H54 (cell line): ENCODE measurements around the gene NFKB1.
A peak's percentile ranks its signal among the peaks of the same experiment; 100 is the strongest.
"Not testable (repeated sequence)": the region's sequence is repeated elsewhere in the genome, so short reads cannot be mapped to it uniquely, and the experiment has no call there.

Experiments used
- DNase-seq: peaks from one replicate; pipeline ENCODE4 v3.0.0; 2011; ENCODE audit warnings: low spot score, mixed read lengths; ENCODE audit not compliant: insufficient read length
- FAIRE-seq: peaks from 3 replicates; lab custom pipeline; 2011; peaks lifted over from hg19 to GRCh38; lab: Jason Lieb, UNC
- POLR2A ChIP-seq: IDR thresholded peaks from 2 replicates; pipeline ENCODE4 v1.6.1; 2011; ENCODE audit warnings: low read depth, mild to moderate bottlenecking, low read length

NFKB1 gene

GRCh38 chr4:102500696-102501446 lies at the start of gene NFKB1:
TSS of gene NFKB1 (plus strand) at chr4:102501359. CDS start at chr4:102525519, 24,160 bp downstream.
- no peak for FAIRE-seq
- peak; percentile 35 for DNase-seq
- TF ChIP-seq POLR2A: no peak; the same call in 1 of the 2 replicates

DNA sequence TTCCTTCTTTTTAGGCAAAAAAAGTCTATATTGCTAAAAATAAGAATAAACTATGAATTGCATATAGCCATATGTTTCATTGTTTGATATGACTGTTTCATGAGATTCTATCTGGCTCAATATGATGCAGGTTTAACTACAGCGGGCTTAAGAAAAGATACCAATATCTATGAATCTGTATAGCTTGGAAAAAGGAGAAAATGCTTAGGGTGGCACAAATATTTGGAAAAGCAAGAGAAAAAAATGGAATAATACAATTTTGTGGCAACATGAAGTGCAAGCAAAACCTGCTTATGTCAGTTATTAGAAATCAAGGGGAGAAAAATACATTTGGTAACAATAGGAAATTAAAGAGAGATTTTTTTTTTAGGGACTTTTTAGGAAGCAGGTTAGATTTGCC lies 48.3 kb upstream of the NFKB1 start:
- TF ChIP-seq POLR2A: no peak
- DNase-seq: no peak
- FAIRE-seq: no peak

- DNase-seq (no peak), FAIRE-seq (no peak)
- TF ChIP-seq POLR2A: no peak
These were observed 47.3 kb upstream of the NFKB1 start for GRCh38 chr4:102453827-102454226.

GRCh38 chr4:102454268-102454667 lies 46.9 kb upstream of the NFKB1 start:
- DNase-seq: no peak
- FAIRE-seq: no peak
- no peak for TF ChIP-seq POLR2A

DNA sequence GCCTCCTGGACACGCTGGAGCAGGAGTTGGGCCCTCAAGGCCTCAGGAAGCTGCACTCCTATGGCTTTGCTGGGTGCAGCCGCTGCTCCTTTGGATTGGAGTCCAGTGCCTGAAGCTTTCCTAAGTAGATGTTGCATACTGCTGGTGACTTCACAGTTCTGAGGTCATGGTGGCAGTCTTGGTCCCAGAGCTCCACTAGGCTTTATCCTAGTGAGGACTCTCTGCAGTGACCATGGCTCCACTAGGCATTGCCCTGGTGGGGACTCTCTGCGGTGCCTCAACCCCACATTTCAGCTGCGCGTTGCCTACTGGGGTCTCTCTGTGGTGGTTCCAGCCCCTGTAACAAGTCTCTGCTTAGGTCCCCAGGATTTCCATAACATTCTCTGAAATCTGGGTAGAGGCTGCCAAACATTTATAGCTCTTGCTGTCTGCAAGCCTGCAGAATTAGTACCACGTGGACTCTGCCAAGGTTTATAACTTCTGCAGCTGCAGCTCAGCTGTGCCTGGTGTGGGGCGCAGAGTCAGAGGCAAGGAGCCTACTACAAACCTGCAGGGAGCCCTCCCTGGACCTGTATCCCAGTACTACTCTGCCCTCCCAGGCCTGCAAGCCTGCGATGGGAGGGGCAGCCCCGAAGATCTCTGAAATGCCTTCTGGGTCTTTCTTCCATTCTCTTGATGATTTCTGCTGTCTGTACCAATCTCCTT lies 46.0 kb upstream of the NFKB1 start:
- DNase-seq (no peak), FAIRE-seq (no peak)
- no peak for TF ChIP-seq POLR2A

DNA sequence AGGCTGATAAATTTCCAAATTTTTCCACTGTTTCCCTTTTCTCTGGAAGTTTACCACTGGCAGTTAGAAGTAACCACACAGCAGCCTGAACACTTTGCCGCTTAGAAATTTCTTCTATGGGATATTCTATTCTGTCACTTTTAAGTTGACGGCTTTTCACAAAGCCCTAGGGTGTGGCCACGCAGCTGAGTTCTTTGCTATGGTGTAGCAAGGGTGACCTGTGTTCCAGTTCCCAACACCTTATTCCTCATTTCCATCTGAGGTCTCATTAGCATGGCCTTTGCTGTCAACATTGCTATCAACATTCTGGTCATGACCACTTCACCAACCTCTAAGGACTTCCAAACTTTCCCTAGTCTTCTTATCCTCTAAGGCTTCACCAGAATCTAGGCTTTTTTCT lies 45.4 kb upstream of the NFKB1 start:
- no peak for DNase-seq
- no peak for FAIRE-seq
- no peak for TF ChIP-seq POLR2A

DNA sequence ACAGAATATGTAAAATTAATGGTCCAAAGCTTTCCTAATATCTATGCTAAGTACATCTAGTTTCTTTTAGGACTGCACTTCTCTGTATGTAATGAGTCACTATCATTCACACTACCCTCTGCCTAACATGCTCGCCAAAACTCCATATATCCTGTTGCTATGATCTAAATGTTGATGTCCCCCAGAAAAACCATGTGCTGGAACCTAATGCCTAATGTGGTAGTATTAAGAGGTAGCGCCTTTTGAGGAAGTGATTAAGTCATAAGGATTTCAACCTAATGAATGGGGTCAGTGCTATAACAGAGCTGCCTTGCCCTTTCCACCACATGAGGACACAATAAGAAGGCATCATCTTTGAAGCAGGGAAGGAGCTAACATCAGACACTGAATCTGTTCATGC lies 34.9 kb upstream of the NFKB1 start:
- no peak for TF ChIP-seq POLR2A
- FAIRE-seq (no peak), DNase-seq (no peak)

DNA sequence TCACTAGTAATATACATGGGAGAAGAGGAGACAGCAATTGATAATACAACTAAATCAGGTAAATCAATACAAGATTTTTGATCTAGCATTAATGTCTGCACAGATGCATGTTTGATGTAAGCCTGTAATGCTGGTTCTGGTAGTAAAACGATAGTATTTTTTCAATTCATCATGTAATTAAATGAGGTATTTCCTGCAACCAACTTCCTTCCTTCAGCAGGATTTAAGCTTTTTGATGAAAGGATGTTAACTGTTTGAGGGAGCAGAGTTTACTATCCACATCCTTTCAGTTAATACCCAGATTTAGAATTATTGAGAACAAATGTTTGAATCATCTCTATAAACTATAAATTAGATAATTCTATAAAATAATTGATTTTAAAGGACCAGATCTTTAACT lies 31.4 kb upstream of the NFKB1 start:
- FAIRE-seq (no peak), DNase-seq (no peak)
- TF ChIP-seq POLR2A: no peak

- TF ChIP-seq POLR2A: no peak
- FAIRE-seq (no peak), DNase-seq (no peak)
These were observed 28.6 kb upstream of the NFKB1 start for GRCh38 chr4:102472441-102473013.

- FAIRE-seq (no peak), DNase-seq (no peak)
These were observed 27.7 kb upstream of the NFKB1 start for GRCh38 chr4:102473476-102473875.

DNA sequence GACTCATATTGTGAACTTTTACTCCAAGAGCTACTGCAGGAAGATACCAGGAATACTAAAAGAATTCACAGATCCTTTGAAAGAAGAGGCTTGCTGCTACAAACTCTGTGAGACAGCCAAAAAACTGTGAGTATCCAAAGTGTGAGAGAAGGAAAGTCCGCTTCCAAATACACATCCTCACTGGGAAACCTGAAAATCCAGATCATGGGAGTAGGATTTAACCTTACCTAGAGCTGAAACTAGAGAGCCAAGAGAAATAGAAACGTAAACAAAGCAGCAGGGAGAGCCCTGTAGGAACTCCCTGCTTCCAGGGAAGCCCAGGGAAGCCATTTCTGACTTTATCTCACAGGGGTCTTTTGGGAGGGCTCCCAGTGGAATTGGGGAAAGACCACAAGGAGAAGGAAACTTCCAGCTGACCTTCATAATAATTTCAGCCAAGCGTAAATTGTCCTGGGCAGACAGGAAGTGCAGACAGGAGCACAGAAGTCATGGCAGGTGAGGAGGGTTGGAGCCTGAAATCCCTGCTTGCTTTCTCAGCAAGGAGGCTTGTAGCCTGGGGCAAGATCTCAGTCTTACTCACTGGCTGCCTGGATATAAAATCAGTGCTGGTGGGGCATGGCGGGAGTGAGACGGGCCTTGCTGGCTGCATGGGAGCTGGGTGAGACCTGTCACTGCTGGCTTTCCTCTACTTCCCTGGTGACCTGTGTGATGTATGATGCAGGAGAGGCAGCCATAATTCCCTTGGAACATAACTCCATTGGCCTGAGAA lies 26.2 kb upstream of the NFKB1 start:
- FAIRE-seq (no peak), DNase-seq (no peak)
- no peak for TF ChIP-seq POLR2A

More at GRCh38 chr4:102473476-102473875, 27.7 kb upstream of the NFKB1 start:
- TF ChIP-seq POLR2A: no peak

DNA sequence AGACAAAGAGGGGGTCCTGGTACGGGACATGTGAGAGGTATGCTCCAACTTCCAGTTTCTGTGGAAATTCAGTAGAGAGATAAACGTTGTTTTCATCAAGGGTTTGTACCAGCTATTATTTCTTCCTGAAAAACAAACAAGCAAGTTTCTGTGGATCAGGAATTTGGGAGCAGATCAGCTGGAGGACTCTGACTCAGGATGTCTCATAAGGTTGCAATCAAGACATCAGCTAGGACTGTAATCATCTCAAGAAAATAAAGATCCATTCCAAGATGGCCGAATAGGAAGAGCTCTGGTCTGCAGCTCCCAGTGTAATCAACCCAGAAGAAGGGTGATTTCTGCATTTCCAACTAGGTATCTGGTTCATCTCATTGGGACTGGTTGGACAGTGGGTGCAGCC lies 23.5 kb upstream of the NFKB1 start:
- FAIRE-seq: no peak
- no peak for TF ChIP-seq POLR2A

GRCh38 chr4:102478186-102478585 lies 23.0 kb upstream of the NFKB1 start:
- DNase-seq (no peak), FAIRE-seq (no peak)
- no peak for TF ChIP-seq POLR2A

More for the DNA sequence above, 23.5 kb upstream of the NFKB1 start:
- DNase-seq: no peak

GRCh38 chr4:102479832-102480231 lies 21.3 kb upstream of the NFKB1 start:
- FAIRE-seq, DNase-seq: not testable (repeated sequence)
